PFSK-1 (cell line): ENCODE measurements around the gene AP4M1.

ENCODE experiments used
- FOXP2 ChIP-seq: optimal IDR thresholded peaks from 2 replicates; pipeline ENCODE3; 2011; ENCODE audit warnings: borderline replicate concordance, control low read depth, inconsistent platforms; ENCODE audit not compliant: insufficient read depth; ENCODE audit errors: extremely low read length, extremely low read depth
- POLR2AphosphoS5 ChIP-seq: IDR thresholded peaks from 2 replicates; pipeline ENCODE4 v1.6.1; 2012; ENCODE audit warnings: low read depth, mild to moderate bottlenecking, control low read depth, low read length, moderate library complexity
- SIN3A ChIP-seq: IDR thresholded peaks from 2 replicates; pipeline ENCODE4 v1.6.1; 2012; ENCODE audit warnings: mild to moderate bottlenecking, low read length, moderate library complexity, borderline replicate concordance; ENCODE audit not compliant: insufficient read depth
- TAF1 ChIP-seq: IDR thresholded peaks from 2 replicates; pipeline ENCODE4 v1.6.1; 2012; ENCODE audit warnings: low read length, control low read depth, borderline replicate concordance; ENCODE audit not compliant: insufficient read depth
- TF ChIP-seq, protein P1 (sequence below), 2 experiments: IDR thresholded peaks; 2 replicates each; pipeline versions ENCODE4 v1.6.1 to v1.8.0; 2011 to 2012; ENCODE audit warnings: low read depth in 2 of 2, low read length in 2 of 2, control low read depth in 1 of 2, inconsistent platforms in 1 of 2, mild to moderate bottlenecking in 1 of 2, moderate library complexity in 1 of 2; ENCODE audit not compliant: insufficient read depth in 1 of 2

AP4M1 gene

GRCh38 chr7:100130608-100131453 is 29.4 kb downstream of the AP4M1 start:
- TF ChIP-seq SIN3A, result no peak
- TF ChIP-seq, protein P1, sequence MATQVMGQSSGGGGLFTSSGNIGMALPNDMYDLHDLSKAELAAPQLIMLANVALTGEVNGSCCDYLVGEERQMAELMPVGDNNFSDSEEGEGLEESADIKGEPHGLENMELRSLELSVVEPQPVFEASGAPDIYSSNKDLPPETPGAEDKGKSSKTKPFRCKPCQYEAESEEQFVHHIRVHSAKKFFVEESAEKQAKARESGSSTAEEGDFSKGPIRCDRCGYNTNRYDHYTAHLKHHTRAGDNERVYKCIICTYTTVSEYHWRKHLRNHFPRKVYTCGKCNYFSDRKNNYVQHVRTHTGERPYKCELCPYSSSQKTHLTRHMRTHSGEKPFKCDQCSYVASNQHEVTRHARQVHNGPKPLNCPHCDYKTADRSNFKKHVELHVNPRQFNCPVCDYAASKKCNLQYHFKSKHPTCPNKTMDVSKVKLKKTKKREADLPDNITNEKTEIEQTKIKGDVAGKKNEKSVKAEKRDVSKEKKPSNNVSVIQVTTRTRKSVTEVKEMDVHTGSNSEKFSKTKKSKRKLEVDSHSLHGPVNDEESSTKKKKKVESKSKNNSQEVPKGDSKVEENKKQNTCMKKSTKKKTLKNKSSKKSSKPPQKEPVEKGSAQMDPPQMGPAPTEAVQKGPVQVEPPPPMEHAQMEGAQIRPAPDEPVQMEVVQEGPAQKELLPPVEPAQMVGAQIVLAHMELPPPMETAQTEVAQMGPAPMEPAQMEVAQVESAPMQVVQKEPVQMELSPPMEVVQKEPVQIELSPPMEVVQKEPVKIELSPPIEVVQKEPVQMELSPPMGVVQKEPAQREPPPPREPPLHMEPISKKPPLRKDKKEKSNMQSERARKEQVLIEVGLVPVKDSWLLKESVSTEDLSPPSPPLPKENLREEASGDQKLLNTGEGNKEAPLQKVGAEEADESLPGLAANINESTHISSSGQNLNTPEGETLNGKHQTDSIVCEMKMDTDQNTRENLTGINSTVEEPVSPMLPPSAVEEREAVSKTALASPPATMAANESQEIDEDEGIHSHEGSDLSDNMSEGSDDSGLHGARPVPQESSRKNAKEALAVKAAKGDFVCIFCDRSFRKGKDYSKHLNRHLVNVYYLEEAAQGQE (IDR thresholded peaks at IDR 0.05; ENCODE audit: insufficient read depth in 1 of 2, low read depth in 2 of 2, low read length in 2 of 2), result no peak
- TF ChIP-seq FOXP2, result no peak
- no peak for TF ChIP-seq POLR2AphosphoS5
- no peak for TF ChIP-seq TAF1

DNA sequence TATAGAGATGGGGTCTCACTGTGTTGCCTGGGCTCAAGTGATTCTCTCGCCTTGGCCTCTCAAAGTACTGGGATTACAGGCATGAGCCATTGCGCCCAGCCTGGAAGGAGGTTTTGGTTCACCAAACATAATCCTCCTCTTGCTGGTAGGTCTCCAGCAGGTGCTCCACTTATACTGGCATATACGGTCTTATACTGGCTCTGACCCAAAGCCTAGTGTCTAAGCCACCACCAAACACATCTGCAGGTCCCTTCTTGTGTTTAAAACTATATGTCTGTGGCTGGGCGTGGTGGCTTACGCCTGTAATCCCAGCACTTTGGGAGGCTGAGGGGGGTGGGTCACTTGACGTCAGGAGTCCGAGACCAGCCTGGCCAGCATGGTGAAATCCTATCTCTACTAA is 30.7 kb downstream of the AP4M1 start:
- TF ChIP-seq FOXP2 (no peak), SIN3A (no peak), TAF1 (no peak), POLR2AphosphoS5 (no peak)
- TF ChIP-seq, protein P1 (IDR thresholded peaks at IDR 0.05; ENCODE audit: insufficient read depth in 1 of 2, low read depth in 2 of 2, low read length in 2 of 2), result no peak

DNA sequence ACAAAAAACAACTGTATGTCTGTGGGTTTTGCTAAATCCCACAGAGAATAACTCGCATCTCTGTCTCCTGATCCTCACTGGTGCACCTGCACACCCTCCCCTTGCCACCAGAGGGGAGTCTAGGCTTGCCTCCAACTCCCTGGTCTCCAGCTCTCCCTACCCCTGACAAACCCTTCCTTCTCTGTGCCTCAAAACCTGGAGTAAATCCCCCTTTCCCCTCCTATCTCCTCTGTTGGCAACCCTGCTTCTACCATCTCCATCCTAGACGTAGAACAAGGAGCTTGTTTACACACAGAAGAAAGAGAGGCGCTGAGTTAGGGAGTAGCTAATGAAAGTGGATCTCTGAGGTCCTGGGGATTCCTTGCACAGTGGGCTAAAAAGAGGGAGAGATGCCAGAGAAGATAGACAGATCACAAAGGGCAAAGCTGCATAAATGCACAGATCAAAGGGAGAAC is 31.3 kb downstream of the AP4M1 start:
- TF ChIP-seq TAF1, result no peak
- no peak for TF ChIP-seq POLR2AphosphoS5
- no peak for TF ChIP-seq SIN3A
- TF ChIP-seq FOXP2, result no peak

- TF ChIP-seq SIN3A (no peak), POLR2AphosphoS5 (no peak), FOXP2 (no peak), TAF1 (no peak)
- TF ChIP-seq, protein P1 (IDR thresholded peaks at IDR 0.05; ENCODE audit: insufficient read depth in 1 of 2, low read depth in 2 of 2, low read length in 2 of 2), result no peak
Measured at GRCh38 chr7:100137851-100138760, 36.7 kb downstream of the AP4M1 start.

DNA sequence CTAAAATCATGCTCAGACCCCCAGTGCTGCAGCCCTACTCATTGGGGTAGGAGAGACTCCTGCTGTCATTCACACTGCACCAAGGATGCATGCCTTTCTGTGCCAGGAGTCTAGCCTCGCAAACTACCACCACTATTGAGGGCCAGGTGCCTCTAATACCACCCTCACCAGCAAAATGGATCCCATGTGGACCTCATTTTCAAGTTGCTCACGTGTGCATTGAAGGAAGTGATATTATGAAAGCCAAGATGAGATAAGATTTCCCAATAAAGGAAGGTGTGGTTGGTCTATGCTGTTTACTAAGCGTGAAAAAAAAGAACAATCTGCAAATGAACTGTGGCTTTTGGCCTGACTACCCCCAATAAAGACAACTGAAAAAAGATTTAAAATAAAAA is 40.1 kb downstream of the AP4M1 start:
- TF ChIP-seq TAF1 (no peak), SIN3A (no peak), FOXP2 (no peak), POLR2AphosphoS5 (no peak)
- TF ChIP-seq, protein P1 (IDR thresholded peaks at IDR 0.05; ENCODE audit: insufficient read depth in 1 of 2, low read depth in 2 of 2, low read length in 2 of 2), result no peak
